ENCODE data around the gene WBP1. TPM values are rescaled to one million over a fixed set of nuclear protein-coding genes. Genes with fewer than 3 reads are reported as not detected.
A peak's percentile ranks its signal among the peaks of the same experiment; 100 is the strongest.

Gene WBP1
- total RNA-seq, 4 donors from 2014 or later, result 40.7 to 121 (median 47.0) TPM

- Histone ChIP-seq H3K36me3 (peaks cover 52% of the 10 kb centered on the region), H3K4me3 (no peak overlapping the region), H3K4me1 (peaks cover 17% of the 10 kb centered on the region), H3K27ac (no peak overlapping the region), H3K9me3 (no peaks in the 10 kb centered on the region), H3K27me3 (no peaks in the 10 kb centered on the region)
- TF ChIP-seq EP300 (IDR thresholded peaks at IDR 0.05) (no peak), POLR2A (IDR thresholded peaks at IDR 0.05) (no peak), CTCF (IDR thresholded peaks at IDR 0.05) (no peak), POLR2AphosphoS5 (IDR thresholded peaks at IDR 0.05) (no peak)
- 89% methylated on average over 9 of the region's 14 CpGs for WGBS
- DNase-seq (ENCODE audit: low spot score in 2 of 2), result peak in 1 of 2 donors; percentile 56
These were observed 32.0 kb upstream of the WBP1 start for GRCh38 chr2:74426181-74426758.

GRCh38 chr2:74427551-74427950 is 30.7 kb upstream of the WBP1 start:
- Histone ChIP-seq H3K27ac (no peak overlapping the region), H3K4me1 (peaks cover 4% of the 10 kb centered on the region), H3K9me3 (no peaks in the 10 kb centered on the region), H3K4me3 (no peak overlapping the region), H3K36me3 (peaks cover 65% of the 10 kb centered on the region), H3K27me3 (no peaks in the 10 kb centered on the region)
- 89% methylated on average over 3 of the region's 3 CpGs for WGBS
- no peak for TF ChIP-seq CTCF (IDR thresholded peaks at IDR 0.05)
- no peak for TF ChIP-seq POLR2A (IDR thresholded peaks at IDR 0.05)
- no peak for TF ChIP-seq EP300 (IDR thresholded peaks at IDR 0.05)
- TF ChIP-seq POLR2AphosphoS5 (IDR thresholded peaks at IDR 0.05), result no peak
- DNase-seq (ENCODE audit: low spot score in 2 of 2), result peak in 1 of 2 donors; percentile 37

GRCh38 chr2:74428675-74429074 is 29.6 kb upstream of the WBP1 start:
- DNase-seq (ENCODE audit: low spot score in 2 of 2), result peak in 1 of 2 donors; percentile 31
- peaks cover 3% of the 10 kb centered on the region for H3K4me1 ChIP-seq
- TF ChIP-seq CTCF (IDR thresholded peaks at IDR 0.05), result no peak
- no peaks in the 10 kb centered on the region for H3K9me3 ChIP-seq
- H3K36me3 ChIP-seq, result peaks cover 68% of the 10 kb centered on the region
- no peak overlapping the region for H3K4me3 ChIP-seq
- H3K27me3 ChIP-seq, result no peaks in the 10 kb centered on the region
- H3K27ac ChIP-seq, result no peak overlapping the region
- 82% methylated on average over 5 of the region's 5 CpGs for WGBS

- Histone ChIP-seq H3K4me1 (peaks cover 3% of the 10 kb centered on the region), H3K27ac (no peak overlapping the region), H3K27me3 (no peaks in the 10 kb centered on the region), H3K9me3 (no peaks in the 10 kb centered on the region), H3K4me3 (no peak overlapping the region), H3K36me3 (peaks cover 68% of the 10 kb centered on the region)
- WGBS, result 93% methylated on average over 11 of the region's 18 CpGs
- no peak for DNase-seq (ENCODE audit: low spot score in 2 of 2)
- TF ChIP-seq POLR2A (IDR thresholded peaks at IDR 0.05) (no peak), EP300 (IDR thresholded peaks at IDR 0.05) (no peak), POLR2AphosphoS5 (IDR thresholded peaks at IDR 0.05) (no peak), CTCF (IDR thresholded peaks at IDR 0.05) (no peak)
These were observed 28.5 kb upstream of the WBP1 start for GRCh38 chr2:74429487-74430451.

GRCh38 chr2:74430502-74430901 is 27.7 kb upstream of the WBP1 start:
- Histone ChIP-seq H3K27me3 (no peaks in the 10 kb centered on the region), H3K27ac (no peak overlapping the region), H3K4me1 (peaks cover 3% of the 10 kb centered on the region), H3K36me3 (peaks cover 68% of the 10 kb centered on the region), H3K9me3 (no peaks in the 10 kb centered on the region), H3K4me3 (no peak overlapping the region)
- DNase-seq (ENCODE audit: low spot score in 2 of 2), result no peak
- WGBS, result 87% methylated on average over 7 of the region's 11 CpGs
- TF ChIP-seq EP300 (IDR thresholded peaks at IDR 0.05) (no peak), CTCF (IDR thresholded peaks at IDR 0.05) (no peak), POLR2AphosphoS5 (IDR thresholded peaks at IDR 0.05) (no peak)

Data from suprapubic skin (tissue), 4 donors.